GM18867 (cell line): ENCODE measurements around the gene PPP1R2B.
"Not testable (repeated sequence)": the region's sequence is repeated elsewhere in the genome, so short reads cannot be mapped to it uniquely, and the experiment has no call there.

Experiments used
- ATAC-seq: cut with Tn5 transposase; IDR thresholded peaks from one replicate; pipeline ENCODE4 v1.9.1; 2021; ENCODE audit warnings: mild to moderate bottlenecking, moderate library complexity; ENCODE audit not compliant: unreplicated experiment

Gene PPP1R2B

DNA sequence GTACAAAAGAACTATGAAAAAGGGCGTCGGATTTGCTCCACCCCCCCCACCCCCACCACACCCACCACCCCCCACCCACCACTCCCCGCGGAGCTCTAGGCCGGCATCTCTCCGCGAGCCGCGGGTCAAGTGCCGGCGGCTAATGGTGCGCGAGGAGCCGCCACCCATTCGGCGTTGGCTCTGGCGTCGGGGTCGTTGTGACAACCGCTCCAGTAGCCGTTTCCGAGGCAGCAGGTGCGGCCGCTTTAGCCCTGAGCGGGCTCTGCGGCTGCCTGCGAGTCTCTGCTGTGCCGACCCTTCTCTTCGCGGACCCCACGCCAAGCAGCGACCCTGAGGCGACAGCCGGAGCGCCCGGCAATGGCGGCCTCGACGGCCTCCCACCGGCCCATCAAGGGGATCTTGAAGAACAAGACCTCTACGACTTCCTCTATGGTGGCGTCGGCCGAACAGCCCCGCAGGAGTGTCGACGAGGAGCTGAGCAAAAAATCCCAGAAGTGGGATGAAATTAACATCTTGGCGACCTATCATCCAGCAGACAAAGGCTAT, at the start of gene PPP1R2B:
TSS of gene PPP1R2B (plus strand) at position 90 of the 546 bp plus-strand sequence. CDS start at position 358, 268 bp downstream.
- ATAC-seq = no peak

DNA sequence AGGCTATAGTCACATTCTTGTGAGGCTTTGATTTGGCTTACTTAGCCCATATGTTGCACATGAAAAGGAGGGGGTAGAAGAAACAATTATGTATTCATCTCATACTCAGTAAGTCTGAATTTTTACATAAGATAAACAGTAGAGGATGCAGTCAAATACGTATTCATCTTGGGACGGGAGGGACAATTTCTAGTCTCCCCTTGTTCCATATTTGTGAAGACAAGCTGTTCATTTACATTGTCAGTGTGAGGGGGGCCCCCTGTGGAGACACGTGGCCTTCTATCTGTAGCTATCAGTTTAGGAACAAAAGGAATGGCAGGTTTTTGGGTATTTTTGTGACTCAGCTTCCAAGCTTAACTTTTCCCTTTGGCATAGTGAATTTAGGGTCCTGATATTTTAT, 49.2 kb upstream of the PPP1R2B start:
- ATAC-seq = no peak

DNA sequence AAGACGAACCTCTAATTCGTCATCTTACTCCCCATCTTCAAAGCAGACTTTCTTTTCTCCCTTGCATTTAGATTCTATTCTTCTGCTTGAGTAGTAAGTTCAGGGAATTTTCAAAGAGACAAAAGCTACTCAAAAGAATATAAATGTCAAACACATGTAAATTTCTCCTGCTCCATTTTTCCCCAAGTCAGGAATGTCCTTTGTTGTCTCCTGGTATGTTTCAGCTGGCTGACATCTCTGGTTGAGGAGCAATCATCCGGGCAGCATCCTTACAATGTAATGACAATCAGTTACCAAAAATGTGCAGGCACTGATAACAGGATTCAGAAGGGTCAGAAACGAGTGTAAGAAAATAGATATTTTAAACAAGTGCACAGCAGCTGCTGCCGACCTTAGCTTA, 47.6 kb upstream of the PPP1R2B start:
- ATAC-seq = no peak

DNA sequence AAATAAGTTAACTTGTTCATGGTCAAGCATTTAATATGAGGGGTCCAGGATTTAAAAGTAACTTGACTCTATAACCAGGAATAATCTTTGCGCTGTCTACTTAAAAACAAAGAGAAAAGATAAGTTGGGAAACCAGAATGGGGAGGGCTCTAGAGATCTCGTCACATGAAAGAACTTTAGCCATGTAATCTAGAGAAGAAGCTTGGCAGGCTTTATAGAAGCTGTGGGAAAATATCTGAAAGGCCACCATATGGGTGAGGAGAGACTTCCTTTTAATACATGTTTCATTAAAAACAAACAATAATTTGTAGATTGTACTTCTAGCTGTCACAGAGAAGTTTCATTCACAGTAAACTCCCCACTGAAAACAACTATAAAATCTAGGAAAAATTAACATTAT, 46.7 kb upstream of the PPP1R2B start:
- ATAC-seq = no peak

DNA sequence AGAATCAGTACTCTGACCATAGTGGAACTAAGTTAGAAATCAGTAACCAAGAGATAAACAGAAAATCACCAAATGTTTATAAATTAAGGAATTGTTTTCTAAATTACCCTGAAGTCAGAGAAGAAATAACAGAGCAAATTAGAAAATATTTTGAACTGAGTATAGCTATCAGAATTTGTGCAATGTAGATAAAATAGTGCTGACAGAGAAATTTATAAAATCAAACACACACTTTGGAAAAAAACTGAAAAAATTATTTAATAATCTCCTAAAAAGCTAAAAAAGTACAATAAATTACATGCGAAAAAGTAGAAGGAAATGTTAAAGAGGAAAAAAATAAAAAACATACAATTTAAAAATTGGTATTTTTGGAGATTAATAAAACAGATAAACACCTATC, 37.1 kb upstream of the PPP1R2B start:
- no peak for ATAC-seq

DNA sequence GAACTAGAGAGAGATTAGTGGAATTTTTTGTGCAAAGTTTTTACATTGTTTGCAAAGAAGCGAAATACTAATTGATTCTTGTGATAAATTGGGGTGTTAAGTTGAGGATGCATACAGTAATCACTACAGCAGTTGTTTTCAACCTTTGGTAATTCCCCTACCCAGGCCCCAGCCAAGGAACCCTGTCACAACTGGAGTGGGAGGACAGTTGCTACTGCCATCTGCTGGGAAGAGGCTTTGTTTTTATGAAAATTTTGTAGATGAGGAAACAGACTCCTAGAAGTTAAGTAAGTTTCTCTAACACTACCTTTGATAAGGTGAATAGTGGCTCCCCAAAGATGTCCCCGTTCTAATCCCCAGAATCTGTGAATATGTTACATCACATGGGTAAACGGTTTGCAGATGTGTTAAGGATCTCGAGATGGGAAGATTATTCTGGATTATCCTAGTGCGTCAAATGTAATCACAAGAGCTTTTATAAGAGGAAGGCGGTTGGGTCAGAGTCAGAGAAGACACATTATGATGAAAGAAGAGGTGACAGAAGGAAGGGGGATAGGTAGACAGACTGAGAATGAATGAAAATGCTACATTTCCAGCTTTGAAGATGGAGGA, 34.0 kb upstream of the PPP1R2B start:
- no peak for ATAC-seq

DNA sequence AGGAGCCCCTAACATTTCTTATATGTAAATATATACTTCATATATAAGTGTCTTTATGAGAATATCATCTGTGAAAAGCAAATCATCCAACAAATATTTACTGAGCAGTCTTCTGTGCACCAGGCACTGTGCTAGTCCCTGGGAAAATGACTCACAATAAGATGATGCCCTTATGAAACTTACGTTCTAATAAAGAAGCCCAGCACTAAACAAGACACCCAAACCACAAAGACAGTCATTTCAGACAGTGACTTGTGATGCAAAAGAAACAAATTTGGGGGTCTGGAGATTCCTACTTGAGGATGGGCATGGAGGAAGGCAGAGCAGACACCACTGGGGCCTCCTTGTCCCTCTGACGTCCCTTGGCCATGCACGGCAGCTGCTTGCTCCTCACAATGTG, 30.6 kb upstream of the PPP1R2B start:
- ATAC-seq = no peak

DNA sequence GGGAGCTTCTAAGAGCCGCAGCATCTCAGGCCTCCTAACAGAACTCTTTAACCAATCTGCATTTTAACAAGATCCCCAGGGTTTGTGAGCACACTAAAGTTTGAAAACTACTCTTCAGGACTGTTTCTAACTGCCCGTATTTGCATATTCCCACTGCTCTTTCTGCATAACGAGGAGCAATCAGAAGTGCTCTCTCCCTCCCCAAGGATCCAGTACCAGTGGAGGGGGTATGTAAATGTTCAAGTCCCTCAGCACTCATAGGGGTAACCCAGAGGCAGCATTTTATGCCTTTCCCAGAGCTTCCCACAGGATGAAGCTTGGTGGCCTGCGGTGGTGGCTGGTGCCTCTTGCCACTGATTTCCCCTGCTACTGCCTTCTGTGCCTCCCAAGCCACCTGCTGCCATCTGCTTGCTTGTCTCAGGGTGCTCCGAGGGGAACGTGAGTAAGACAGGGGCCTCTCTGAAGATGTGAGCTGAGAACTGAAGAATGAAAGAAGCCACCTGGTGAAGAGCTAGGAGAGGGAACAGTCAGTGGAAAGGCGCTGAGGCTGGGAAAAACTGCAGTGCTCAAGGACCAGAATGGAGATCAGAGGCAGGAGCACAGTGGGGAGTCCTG, 30.0 kb upstream of the PPP1R2B start:
- ATAC-seq = peak; percentile 38

DNA sequence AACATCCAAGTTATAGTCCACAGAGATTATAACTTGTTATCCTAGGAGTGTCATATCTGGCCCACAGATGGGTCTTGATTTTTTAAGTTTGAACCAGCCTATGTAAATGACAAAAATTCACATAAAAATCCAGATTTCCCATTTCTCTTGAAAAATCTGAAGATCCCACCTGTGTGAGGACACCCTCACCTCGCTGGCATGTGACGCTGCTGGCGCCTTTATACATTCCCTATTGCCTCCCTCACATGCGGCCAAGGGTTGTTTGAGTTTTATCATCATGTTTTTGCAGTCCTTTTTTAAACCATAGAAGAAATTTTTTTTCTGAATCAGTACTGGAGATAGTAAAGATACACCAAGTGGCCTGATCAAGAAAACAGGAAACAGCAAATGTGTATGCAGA, 25.9 kb upstream of the PPP1R2B start:
- ATAC-seq = no peak

DNA sequence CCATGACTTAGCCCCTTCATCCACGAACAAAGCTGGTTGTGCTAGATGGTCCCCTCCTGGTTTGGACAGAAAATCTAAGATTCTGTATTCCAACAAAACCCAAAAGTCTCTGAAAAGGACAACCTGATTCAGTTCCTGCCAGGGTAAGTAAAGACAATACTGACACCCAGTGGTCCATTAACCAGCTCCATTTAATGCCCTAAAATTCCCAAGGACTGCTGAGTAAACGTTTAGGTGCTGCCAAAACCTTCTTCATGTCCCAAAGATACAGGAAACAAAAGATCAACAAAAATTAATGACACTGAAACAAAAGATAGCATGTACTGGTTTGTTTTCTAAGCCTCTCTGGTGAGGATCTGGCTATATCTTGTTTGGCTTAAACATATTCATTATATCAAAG, 25.3 kb upstream of the PPP1R2B start:
- no peak for ATAC-seq

DNA sequence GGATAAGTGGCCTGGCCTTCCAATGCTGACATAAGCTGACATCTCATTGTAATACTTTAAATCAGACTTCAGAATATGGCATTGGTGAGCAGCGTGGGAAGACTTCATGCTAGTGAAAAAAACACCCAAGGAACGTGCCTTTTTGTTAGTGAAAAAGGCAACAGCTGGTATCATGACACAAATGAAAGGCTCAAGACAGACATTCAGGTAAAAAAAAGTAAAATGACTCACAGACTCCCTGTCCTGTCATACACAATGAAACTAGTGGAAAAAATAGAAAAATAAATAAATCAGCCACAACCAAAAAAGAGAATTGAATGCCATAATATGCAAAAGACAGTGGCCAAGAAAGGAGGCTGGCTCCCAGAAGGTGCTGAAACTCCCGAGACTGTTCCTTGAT, 24.4 kb upstream of the PPP1R2B start:
- peak; percentile 33 for ATAC-seq

DNA sequence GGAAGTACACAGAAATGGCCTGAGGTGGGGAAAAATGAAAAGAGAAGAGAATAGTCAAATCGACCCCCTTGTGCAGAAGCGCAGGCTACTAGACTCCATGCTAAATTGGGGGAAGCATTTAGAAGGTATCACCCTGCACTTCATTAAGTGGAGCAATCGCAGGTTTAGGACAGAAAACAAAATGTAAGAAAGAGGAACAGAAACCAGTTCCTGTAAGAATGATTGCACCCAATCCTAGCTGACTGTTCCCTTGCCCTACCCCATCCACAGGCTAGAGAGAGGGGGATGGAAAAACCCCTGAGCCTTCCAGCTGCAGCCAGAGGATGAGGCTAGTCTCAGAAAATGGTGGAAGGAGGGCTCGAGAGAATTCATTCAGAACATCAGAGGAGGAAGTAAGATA, 23.9 kb upstream of the PPP1R2B start:
- ATAC-seq = peak; percentile 76

DNA sequence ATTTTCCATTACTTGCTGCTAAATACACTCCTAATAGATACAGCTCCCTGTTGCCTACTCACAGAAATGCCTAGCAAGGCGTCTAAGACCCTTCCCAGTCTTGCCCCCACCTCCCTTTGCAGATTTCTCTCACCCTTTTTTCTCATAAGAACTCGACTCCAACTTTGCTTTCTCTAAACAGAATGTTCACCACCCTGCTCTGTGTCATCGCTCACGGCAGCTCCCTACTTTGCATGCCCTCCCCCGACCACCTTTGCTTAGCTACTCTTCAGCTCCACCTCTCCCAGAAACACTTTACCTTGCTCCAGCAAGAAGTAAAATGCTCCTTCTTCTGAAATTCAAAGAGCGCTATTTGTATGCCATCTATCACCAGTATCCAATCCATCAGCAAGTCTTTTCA, 15.2 kb upstream of the PPP1R2B start:
- peak; percentile 56 for ATAC-seq

DNA sequence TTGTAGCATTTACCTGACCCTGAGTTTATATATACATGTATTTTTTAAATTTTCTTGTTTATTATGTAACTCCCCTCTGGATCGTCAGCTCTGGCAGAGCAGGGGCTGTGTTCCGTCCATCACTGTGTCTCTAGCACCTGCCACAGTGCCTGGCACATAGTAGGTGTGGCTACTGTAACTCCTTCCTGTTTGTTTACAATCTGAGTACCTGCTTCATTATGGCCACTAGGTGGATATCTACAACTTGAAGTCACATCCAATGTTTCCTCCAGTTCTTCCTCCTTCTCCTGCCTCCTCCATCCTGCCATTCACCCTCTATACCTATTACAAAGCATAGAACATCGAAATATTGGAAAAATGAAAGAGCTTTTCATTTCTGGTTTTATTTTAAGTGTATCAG, 14.2 kb upstream of the PPP1R2B start:
- peak; percentile 71 for ATAC-seq

DNA sequence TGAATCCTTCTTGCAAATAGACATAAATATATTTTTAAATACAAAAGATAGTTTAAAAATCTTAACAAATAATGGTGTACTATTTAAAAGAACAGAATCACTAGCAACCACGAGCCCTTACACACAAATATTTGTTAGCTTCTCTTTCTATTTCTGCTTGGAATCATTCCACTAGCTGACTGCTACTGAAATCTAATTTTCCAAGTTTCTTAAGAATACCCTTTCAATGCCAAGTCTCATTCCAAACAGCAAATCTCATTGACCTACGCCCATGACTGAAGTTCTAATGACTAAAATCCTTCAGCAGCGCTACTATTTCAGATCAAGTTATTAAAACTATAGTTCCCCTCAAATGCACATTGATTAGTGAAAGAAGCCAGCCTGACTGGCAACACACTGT, 13.2 kb upstream of the PPP1R2B start:
- no peak for ATAC-seq

DNA sequence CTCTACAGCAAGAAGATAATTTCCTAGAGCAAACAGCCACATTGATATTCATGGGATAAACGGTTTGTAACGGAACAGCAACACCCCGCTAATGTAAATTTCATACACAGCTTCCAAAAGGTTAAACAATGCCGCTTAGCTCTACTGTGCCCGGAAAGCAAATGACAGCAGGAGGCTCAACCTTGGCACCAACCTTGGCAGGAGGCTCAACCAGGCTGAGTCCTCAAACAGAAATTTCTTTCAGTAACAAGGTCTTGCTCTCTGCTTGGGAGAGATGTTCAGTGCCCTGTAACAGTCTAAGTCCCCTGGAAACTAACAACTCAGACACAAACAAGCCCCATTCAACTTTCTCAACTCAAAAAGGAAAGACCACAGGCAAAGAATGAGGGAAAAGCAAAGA, 11.1 kb upstream of the PPP1R2B start:
- no peak for ATAC-seq

DNA sequence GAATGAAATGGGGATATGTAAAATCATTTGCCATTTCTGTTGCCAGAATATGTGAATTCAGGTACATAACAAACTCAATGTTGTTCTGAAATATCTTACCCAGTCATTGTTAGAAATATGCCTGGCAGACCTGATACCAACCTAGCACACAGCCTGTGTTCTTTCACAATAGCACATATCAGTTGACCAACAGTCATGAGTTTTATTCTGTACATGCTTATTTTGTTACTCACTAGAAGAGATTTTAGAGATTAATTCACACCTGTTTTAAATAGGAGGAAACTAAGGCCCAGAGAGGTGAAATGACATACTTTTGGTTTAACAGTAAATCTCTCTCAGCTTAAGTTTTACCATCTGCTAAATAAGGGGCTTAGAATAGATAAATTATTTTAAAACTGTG, 8.4 kb upstream of the PPP1R2B start:
- no peak for ATAC-seq

DNA sequence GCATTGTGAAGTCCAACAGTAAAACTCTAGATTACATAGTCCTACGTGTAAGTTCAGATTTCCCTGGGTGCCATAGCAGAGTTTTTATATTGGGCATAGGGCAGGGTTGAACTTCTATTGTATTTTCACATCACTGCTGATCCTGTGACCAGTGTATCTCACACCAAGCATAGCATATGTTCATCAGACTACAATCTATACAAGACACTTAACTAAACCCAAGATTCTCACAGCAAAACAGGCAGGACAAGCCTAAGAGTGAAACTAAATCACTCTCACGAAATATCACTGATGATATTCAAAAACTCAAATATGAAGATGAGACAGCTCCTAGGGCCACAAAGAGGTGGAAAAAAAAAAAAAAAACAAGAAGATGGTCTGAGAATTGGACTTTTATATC, 3.2 kb upstream of the PPP1R2B start:
- no peak for ATAC-seq

DNA sequence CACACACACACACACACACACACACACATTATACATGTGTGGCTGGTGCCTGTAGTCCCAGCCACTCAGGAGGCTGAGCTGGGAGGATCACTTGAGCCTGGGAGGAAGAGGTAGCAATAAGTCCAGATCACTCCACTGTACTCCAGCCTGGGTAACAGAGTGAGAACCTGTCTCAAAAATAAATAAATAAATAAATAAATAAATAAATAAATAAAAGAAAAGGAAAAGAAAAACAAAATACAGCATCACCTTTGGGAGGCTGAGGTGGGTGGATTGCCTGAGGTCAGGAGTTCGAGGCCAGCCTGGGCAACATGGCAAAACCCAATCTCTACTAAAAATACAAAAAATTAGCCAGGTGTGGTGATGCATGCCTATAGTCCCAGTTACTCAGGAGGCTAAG, 1.6 kb upstream of the PPP1R2B start:
- not testable (repeated sequence) for ATAC-seq

DNA sequence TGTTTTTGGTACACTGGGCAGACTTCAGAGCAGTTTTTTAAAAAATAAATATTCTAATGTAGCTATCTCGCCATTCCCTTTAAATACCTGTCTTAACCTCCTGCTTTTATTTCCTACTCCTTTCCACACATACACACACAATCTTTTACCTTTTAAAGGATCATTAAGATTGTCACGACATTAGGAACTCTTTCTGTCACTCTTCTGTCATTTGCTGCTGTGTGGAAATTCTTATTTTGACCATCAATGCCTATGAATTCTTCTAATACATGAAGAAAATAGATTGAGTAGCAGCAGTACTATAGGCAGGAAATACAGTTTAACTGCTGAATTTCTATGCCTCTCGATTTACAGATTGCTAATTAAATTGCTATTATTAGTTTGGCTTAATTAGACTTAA, 1.8 kb downstream of the PPP1R2B start:
- no peak for ATAC-seq

DNA sequence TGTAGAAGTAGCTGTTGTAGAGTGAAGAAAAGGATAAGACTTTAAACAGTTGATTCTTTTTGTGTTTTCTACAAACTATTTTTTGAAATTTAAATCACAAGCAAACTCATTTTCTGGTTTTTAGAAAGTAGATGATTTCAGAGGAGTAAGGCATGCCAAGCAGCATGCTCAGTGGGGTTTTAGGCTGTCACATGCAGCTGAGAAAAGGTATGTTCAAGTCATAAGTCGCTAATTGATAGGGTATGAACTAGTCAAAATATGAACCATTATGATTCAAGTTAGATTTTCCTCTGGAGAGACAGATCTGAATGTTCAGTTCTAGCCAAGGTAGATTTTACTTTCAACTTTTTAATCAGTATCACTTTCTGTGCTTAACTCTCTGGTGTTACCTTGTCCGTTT, 3.0 kb downstream of the PPP1R2B start:
- ATAC-seq = not testable (repeated sequence)

DNA sequence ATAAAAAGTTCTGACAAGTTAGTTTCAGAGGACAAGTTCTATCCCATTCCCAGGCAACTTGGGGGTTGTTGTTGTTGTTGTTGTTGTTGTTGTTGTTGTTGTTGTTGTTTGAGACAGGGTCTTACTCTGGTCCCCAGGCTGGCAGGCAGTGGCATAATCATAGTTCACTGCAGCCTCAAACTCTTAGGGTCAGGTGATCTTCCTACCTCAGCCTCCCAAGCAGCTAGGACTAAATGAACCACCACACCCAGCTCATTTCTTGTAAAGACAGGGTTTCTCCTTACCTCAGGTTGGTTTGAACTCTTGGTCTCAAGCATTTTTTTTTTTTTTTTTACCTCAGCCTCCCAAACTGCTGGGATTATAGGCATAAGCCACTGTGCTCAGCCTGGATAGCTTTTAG, 15.3 kb downstream of the PPP1R2B start:
- ATAC-seq = no peak

DNA sequence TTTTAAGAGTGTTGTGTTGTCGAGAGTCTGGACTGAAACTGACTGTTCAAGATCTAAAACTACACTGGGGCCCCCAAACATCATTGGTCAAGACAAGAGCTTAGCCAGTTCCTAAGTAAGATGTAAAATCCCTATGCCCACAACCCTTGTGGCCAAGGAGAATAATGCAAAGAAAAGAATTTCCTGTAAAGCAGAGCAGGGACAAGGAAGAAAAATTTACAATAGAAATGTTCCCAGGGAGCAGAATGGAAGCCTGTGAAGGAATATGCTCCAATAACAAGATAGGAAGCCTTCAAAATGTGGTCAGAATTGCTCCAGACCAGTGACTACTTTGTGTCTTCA, 20.4 kb downstream of the PPP1R2B start:
- ATAC-seq = no peak
